ENCODE data around the gene ZNF592. TPM values are rescaled to one million over a fixed set of nuclear protein-coding genes. Genes with fewer than 3 reads are reported as not detected.

ZNF592 gene
- total RNA-seq, 2 donors from 2014 or later: 20.8 to 38.7 TPM

GRCh38 chr15:84761607-84762131 lies 13.3 kb downstream of the ZNF592 start:
- intact Hi-C loops (cut with DNase I): no loop called here
- no peaks in the 10 kb centered on the region for H3K36me3 ChIP-seq
- H3K4me3 ChIP-seq: no peak overlapping the region
- H3K4me1 ChIP-seq (replicated peaks): peaks cover 6% of the 10 kb centered on the region
- H3K9me3 ChIP-seq: no peaks in the 10 kb centered on the region
- no peak for DNase-seq (ENCODE audit: low spot score)
- 49% methylated on average over 4 of the region's 4 CpGs for WGBS
- H3K27ac ChIP-seq: no peak overlapping the region
- no peaks in the 10 kb centered on the region for H3K27me3 ChIP-seq (replicated peaks; ENCODE audit: insufficient read depth)
- no peak for TF ChIP-seq POLR2A (IDR thresholded peaks at IDR 0.05)
- no peak for TF ChIP-seq POLR2AphosphoS5 (IDR thresholded peaks at IDR 0.05)
- TF ChIP-seq CTCF (IDR thresholded peaks at IDR 0.05): no peak

- DNase-seq (ENCODE audit: low spot score): no peak
- WGBS: 96% methylated on average over 3 of the region's 3 CpGs
- Histone ChIP-seq H3K4me3 (no peak overlapping the region), H3K4me1 (replicated peaks) (peaks cover 6% of the 10 kb centered on the region), H3K9me3 (no peaks in the 10 kb centered on the region), H3K27me3 (replicated peaks; ENCODE audit: insufficient read depth) (no peaks in the 10 kb centered on the region), H3K27ac (no peak overlapping the region), H3K36me3 (no peaks in the 10 kb centered on the region)
- intact Hi-C loops (cut with DNase I): no loop called here
- no peak for TF ChIP-seq POLR2A (IDR thresholded peaks at IDR 0.05)
- no peak for TF ChIP-seq CTCF (IDR thresholded peaks at IDR 0.05)
Observed at GRCh38 chr15:84762840-84763572, 14.6 kb downstream of the ZNF592 start.

GRCh38 chr15:84764585-84764984 lies 16.2 kb downstream of the ZNF592 start:
- Histone ChIP-seq H3K4me1 (replicated peaks) (peaks cover 6% of the 10 kb centered on the region), H3K36me3 (no peaks in the 10 kb centered on the region), H3K9me3 (no peaks in the 10 kb centered on the region), H3K27ac (no peak overlapping the region), H3K27me3 (replicated peaks; ENCODE audit: insufficient read depth) (no peaks in the 10 kb centered on the region), H3K4me3 (no peak overlapping the region)
- 92% methylated on average over 3 of the region's 3 CpGs for whole genome bisulfite sequencing
- intact Hi-C loops (cut with DNase I): no loop called here
- no peak for TF ChIP-seq POLR2AphosphoS5 (IDR thresholded peaks at IDR 0.05)
- TF ChIP-seq CTCF (IDR thresholded peaks at IDR 0.05): no peak
- TF ChIP-seq POLR2A (IDR thresholded peaks at IDR 0.05): no peak
- DNase-seq (ENCODE audit: low spot score): no peak

GRCh38 chr15:84764989-84765388 lies 16.6 kb downstream of the ZNF592 start:
- H3K27ac ChIP-seq: no peak overlapping the region
- H3K4me1 ChIP-seq (replicated peaks): peaks cover 6% of the 10 kb centered on the region
- whole genome bisulfite sequencing: 88% methylated on average over 1 of the region's 1 CpG
- H3K4me3 ChIP-seq: no peak overlapping the region
- TF ChIP-seq CTCF (IDR thresholded peaks at IDR 0.05) (no peak), POLR2A (IDR thresholded peaks at IDR 0.05) (no peak), POLR2AphosphoS5 (IDR thresholded peaks at IDR 0.05) (no peak)
- no peaks in the 10 kb centered on the region for H3K36me3 ChIP-seq
- no peak for DNase-seq (ENCODE audit: low spot score)
- H3K27me3 ChIP-seq (replicated peaks; ENCODE audit: insufficient read depth): no peaks in the 10 kb centered on the region
- intact Hi-C loops (cut with DNase I): no loop called here
- H3K9me3 ChIP-seq: no peaks in the 10 kb centered on the region

- DNase-seq (ENCODE audit: low spot score): no peak
- Histone ChIP-seq H3K4me3 (no peak overlapping the region), H3K4me1 (replicated peaks) (peaks cover 6% of the 10 kb centered on the region), H3K9me3 (no peaks in the 10 kb centered on the region), H3K27ac (no peak overlapping the region), H3K27me3 (replicated peaks; ENCODE audit: insufficient read depth) (no peaks in the 10 kb centered on the region), H3K36me3 (no peaks in the 10 kb centered on the region)
- intact Hi-C loops (cut with DNase I): no loop called here
- 85% methylated on average over 4 of the region's 4 CpGs for WGBS
- no peak for TF ChIP-seq POLR2A (IDR thresholded peaks at IDR 0.05)
- no peak for TF ChIP-seq CTCF (IDR thresholded peaks at IDR 0.05)
- TF ChIP-seq POLR2AphosphoS5 (IDR thresholded peaks at IDR 0.05): no peak
Observed at GRCh38 chr15:84765675-84766074, 17.3 kb downstream of the ZNF592 start.
